ENCODE data around the gene DIPK1C.

DIPK1C gene

GRCh38 chr18:74414953-74415515 is 42.1 kb downstream of the DIPK1C start:
- no peak for DNase-seq

GRCh38 chr18:74413836-74414235 is 43.3 kb downstream of the DIPK1C start:
- no peak for DNase-seq

GRCh38 chr18:74412116-74412880 is 44.8 kb downstream of the DIPK1C start:
- DNase-seq = no peak

GRCh38 chr18:74411475-74411874 is 45.6 kb downstream of the DIPK1C start:
- DNase-seq = no peak

- DNase-seq = no peak
Measured at GRCh38 chr18:74410441-74410992, 46.6 kb downstream of the DIPK1C start.

- DNase-seq = no peak
Measured at GRCh38 chr18:74407888-74408287, 49.2 kb downstream of the DIPK1C start.

- no peak for DNase-seq
Measured at GRCh38 chr18:74402806-74403433, 54.2 kb downstream of the DIPK1C start.

- DNase-seq = no peak
Measured at GRCh38 chr18:74400813-74401212, 56.3 kb downstream of the DIPK1C start.

- DNase-seq = no peak
Measured at GRCh38 chr18:74399091-74399887, 57.8 kb downstream of the DIPK1C start.

- DNase-seq = no peak
Measured at GRCh38 chr18:74397572-74397971, 59.5 kb downstream of the DIPK1C start.

GRCh38 chr18:74396171-74397169 is 60.6 kb downstream of the DIPK1C start:
- DNase-seq = no peak

GRCh38 chr18:74395648-74396154 is 61.4 kb downstream of the DIPK1C start:
- no peak for DNase-seq

- no peak for DNase-seq
Measured at GRCh38 chr18:74395006-74395405, 62.1 kb downstream of the DIPK1C start.

- DNase-seq = no peak
Measured at GRCh38 chr18:74392323-74392722, 64.8 kb downstream of the DIPK1C start.

GRCh38 chr18:74390900-74391299 is 66.2 kb downstream of the DIPK1C start:
- no peak for DNase-seq

GRCh38 chr18:74389991-74390390 is 67.1 kb downstream of the DIPK1C start:
- no peak for DNase-seq

GRCh38 chr18:74389171-74389927 is 67.8 kb downstream of the DIPK1C start:
- no peak for DNase-seq

- DNase-seq = no peak
Measured at GRCh38 chr18:74388227-74388626, 68.9 kb downstream of the DIPK1C start.

GRCh38 chr18:74387383-74387782 is 69.7 kb downstream of the DIPK1C start:
- DNase-seq = no peak

All from stimulated activated CD4-positive, alpha-beta T cell treated with anti-CD3 and anti-CD28 coated beads, Interleukin-4, amount 100 ng/mL, for 24 hours (primary cell).